HepG2 (cell line): Measurements from ENCODE around the gene MED15. TPM values are rescaled to one million over a fixed set of nuclear protein-coding genes. Genes with fewer than 3 reads are reported as not detected.
A peak's percentile ranks its signal among the peaks of the same experiment; 100 is the strongest.

Source experiments
- ARNT ChIP-seq: fragments of 450-650 bp; IDR thresholded peaks from 2 replicates; pipeline ENCODE4 v1.6.1; 2017
- ATF4 ChIP-seq, 2 experiments: fragments of 450-650 bp in 1 of 2; sonication (generic) in 1 of 2; formaldehyde crosslinking; IDR thresholded peaks; 2 replicates each; pipeline versions ENCODE4 v1.5.0 to v1.8.0; 2020 to 2022; ENCODE audit warnings: mild to moderate bottlenecking in 1 of 2, missing genetic modification reagents in 1 of 2
- BCLAF1 ChIP-seq: fragments of 450-650 bp; IDR thresholded peaks from 2 replicates; pipeline ENCODE4 v1.6.1; 2017; ENCODE audit warnings: mild to moderate bottlenecking
- BHLHE40 ChIP-seq: IDR thresholded peaks from 2 replicates; pipeline ENCODE4 v1.6.1; 2011; ENCODE audit warnings: low read length, improper control_type of control experiment
- BRF2 ChIP-seq: sonication (generic); formaldehyde crosslinking; IDR thresholded peaks from 2 replicates; pipeline ENCODE4 v1.8.1; 2022; ENCODE audit warnings: mild to moderate bottlenecking, missing genetic modification reagents
- FLYWCH1 ChIP-seq: sonication (generic); formaldehyde crosslinking; IDR thresholded peaks from 2 replicates; pipeline ENCODE4 v1.8.1; 2023; ENCODE audit warnings: mild to moderate bottlenecking, missing genetic modification reagents
- HNRNPH1 ChIP-seq: fragments of 200-400 bp; formaldehyde crosslinking; optimal IDR thresholded peaks from 2 replicates; pipeline ENCODE3; 2017; ENCODE audit warnings: mild to moderate bottlenecking, low read depth, low read length
- MAFK ChIP-seq, 2 experiments: IDR thresholded peaks in 1 of 2; conservative IDR thresholded peaks in 1 of 2; 2 replicates each; pipeline ENCODE4 v1.6.1; 2011; ENCODE audit warnings: improper control_type of control experiment in 2 of 2, low read length in 2 of 2
- MLX ChIP-seq: IDR thresholded peaks from 2 replicates; pipeline ENCODE4 v1.6.1; 2016
- PHF21A ChIP-seq: sonication (generic); formaldehyde crosslinking; IDR thresholded peaks from 2 replicates; pipeline ENCODE4 v1.5.0; 2020; ENCODE audit warnings: mild to moderate bottlenecking, missing genetic modification reagents
- PREB ChIP-seq: sonication (generic); formaldehyde crosslinking; IDR thresholded peaks from 2 replicates; pipeline ENCODE4 v1.4.0; 2020; ENCODE audit warnings: missing genetic modification reagents
- RARA ChIP-seq: IDR thresholded peaks from 2 replicates; pipeline ENCODE4 v1.6.1; 2016; ENCODE audit warnings: missing genetic modification reagents, missing compliant biosample characterization
- SP4 ChIP-seq: sonication (generic); formaldehyde crosslinking; IDR thresholded peaks from 2 replicates; pipeline ENCODE4 v1.8.1; 2023; ENCODE audit warnings: mild to moderate bottlenecking, missing genetic modification reagents
- ZBTB26 ChIP-seq: IDR thresholded peaks from 2 replicates; pipeline ENCODE4 v1.6.1; 2016; ENCODE audit warnings: missing compliant biosample characterization, missing genetic modification reagents, borderline replicate concordance
- ZHX1 ChIP-seq: sonication (generic); formaldehyde crosslinking; IDR thresholded peaks from 2 replicates; pipeline ENCODE4 v1.8.1; 2022; ENCODE audit warnings: low read depth, mild to moderate bottlenecking, missing genetic modification reagents
- ZNF430 ChIP-seq: sonication (generic); formaldehyde crosslinking; IDR thresholded peaks from 2 replicates; pipeline ENCODE4 v1.9.0; 2021; ENCODE audit warnings: mild to moderate bottlenecking, missing genetic modification reagents
- ZNF660 ChIP-seq: sonication (generic); formaldehyde crosslinking; IDR thresholded peaks from 2 replicates; pipeline ENCODE4 v1.5.1; 2020; ENCODE audit warnings: mild to moderate bottlenecking, low read depth, missing genetic modification reagents, borderline replicate concordance
- polyA plus RNA-seq, 8 experiments: library from polyadenylated mRNA; depleted of rRNA in 3 of 8; stranded (reverse) in 7 of 8; unstranded in 1 of 8; fragments of >200 nt; fragmentation: Illumina TruSeq in 4 of 8; extraction: Trizol in 4 of 8; gene quantifications; 2 replicates each; pipeline versions ENCODE4 v1.2.1 to v1.2.3, GENCODE V29; 2011 to 2016; ENCODE audit warnings: low read depth in 4 of 8, missing spikeins in 1 of 8, mixed read lengths in 1 of 8; ENCODE audit not compliant: insufficient read depth in 1 of 8
- total RNA-seq, 5 experiments: library from RNA; depleted of rRNA; stranded (reverse); fragments of >200 nt; fragmentation: Illumina TruSeq; extraction: Trizol; gene quantifications; 2 replicates each; pipeline ENCODE4 v1.2.3, GENCODE V29; 2016; ENCODE audit warnings: low read depth in 1 of 5

MED15 gene
- total and polyA plus RNA-seq, 2 of the 13 experiments (the other 11 are each of a cell fraction or from before 2014, with no cell fraction given): 14.3 to 27.0 TPM

- TF ChIP-seq ZHX1 (CRISPR knock-in tag) (peak; percentile 71; the same call in 1 of the 2 replicates), RARA (CRISPR knock-in tag) (0 out of 2 replicates have a peak, but pooled peaks have one; percentile 28), PHF21A (CRISPR knock-in tag) (peak; percentile 59; the same call in 1 of the 2 replicates), BHLHE40 (0 out of 2 replicates have a peak, but pooled peaks have one; percentile 18), ZNF660 (no peak), FLYWCH1 (CRISPR knock-in tag) (no peak), MAFK (conservative IDR thresholded peaks at IDR 0.05 in 1 of 2, IDR thresholded peaks at IDR 0.05 in 1 of 2; ENCODE audit: low read length in 2 of 2) (no peak), ARNT (no peak), MLX (0 out of 2 replicates have a peak, but pooled peaks have one; percentile 11), ATF4 (CRISPR knock-in tag; IDR thresholded peaks at IDR 0.05) (peak in 1 of 2 experiments; percentile 7; a peak in 1 of 4 replicates), BRF2 (CRISPR knock-in tag) (no peak), HNRNPH1 (peak; percentile 58), PREB (CRISPR knock-in tag) (no peak), BCLAF1 (no peak), ZNF430 (peak; percentile 85; the same call in 1 of the 2 replicates), ZBTB26 (CRISPR knock-in tag) (no peak), SP4 (CRISPR knock-in tag) (peak; percentile 66; the same call in 1 of the 2 replicates)
Measured at GRCh38 chr22:20507253-20508066, at the start of gene MED15 (continued).
